OCI-LY3 (cell line): Measurements from ENCODE around the gene SPAG8.

Source experiments
- H2AFZ ChIP-seq: fragments of 200-600, 300-600 bp; shearing (Covaris generic); 2 replicates; pipeline ENCODE4 v1.6.0; 2014; ENCODE audit warnings: antibody characterized with exemption, low read depth, low read length
- H3K27ac ChIP-seq: fragments of 200-600, 300-600 bp; sonication (generic); 2 replicates; pipeline ENCODE4 v1.5.1; 2014; ENCODE audit warnings: mild to moderate bottlenecking, low read length, moderate library complexity, mixed read lengths
- H3K27me3 ChIP-seq: fragments of 200-600, 300-600 bp; sonication (generic); 2 replicates; pipeline ENCODE4 v1.6.1; 2014; ENCODE audit warnings: low read depth, low read length, mixed read lengths
- H3K36me3 ChIP-seq: fragments of 200-600, 300-600 bp; sonication (generic); replicated peaks from 2 replicates; pipeline ENCODE3; 2014; ENCODE audit warnings: low read depth, low read length, mixed read lengths
- H3K4me1 ChIP-seq: fragments of 300-600, 200-600 bp; sonication (generic); 2 replicates; pipeline ENCODE4 v1.6.1; 2014; ENCODE audit warnings: low read length, mixed read lengths
- H3K4me2 ChIP-seq: fragments of 200-600, 300-600 bp; sonication (generic); 2 replicates; pipeline ENCODE4 v1.6.1; 2014; ENCODE audit warnings: low read length, mixed read lengths
- H3K4me3 ChIP-seq: fragments of 300-600, 200-600 bp; sonication (generic); 2 replicates; pipeline ENCODE4 v1.5.1; 2014; ENCODE audit warnings: antibody characterized with exemption, mild to moderate bottlenecking, low read length, moderate library complexity
- H3K79me2 ChIP-seq: fragments of 300-600, 200-600 bp; shearing (Covaris generic); 2 replicates; pipeline ENCODE4 v1.6.1; 2014; ENCODE audit warnings: mild to moderate bottlenecking, low read length, mixed read lengths
- H3K9ac ChIP-seq: fragments of 300-600, 200-600 bp; shearing (Covaris generic); 2 replicates; pipeline ENCODE4 v1.6.0; 2014; ENCODE audit warnings: mild to moderate bottlenecking, low read length, moderate library complexity
- H3K9me3 ChIP-seq: fragments of 200-600, 300-600 bp; shearing (Covaris generic); 2 replicates; pipeline ENCODE4 v1.6.1; 2014; ENCODE audit warnings: low read length, mixed read lengths; ENCODE audit not compliant: insufficient read depth
- H4K20me1 ChIP-seq: fragments of 200-600, 300-600 bp; sonication (generic); 2 replicates; pipeline ENCODE4 v1.6.1; 2016; ENCODE audit warnings: low read length, mixed read lengths; ENCODE audit not compliant: insufficient read depth
- CTCF ChIP-seq: fragments of 200-600, 300-600 bp; sonication (generic); IDR thresholded peaks from 2 replicates; pipeline ENCODE4 v1.5.1; 2014; ENCODE audit warnings: antibody characterized with exemption, low read length, low read depth
- EZH2phosphoT487 ChIP-seq: fragments of 200-600 bp; shearing (Covaris generic); IDR thresholded peaks from 2 replicates; pipeline ENCODE4 v1.6.1; 2018; ENCODE audit warnings: antibody characterized with exemption, mixed run types, low read depth

Gene SPAG8

GRCh38 chr9:35795695-35796094 lies 16.4 kb downstream of the SPAG8 start:
- no peaks in the 10 kb centered on the region for H3K27me3 ChIP-seq
- no peak for TF ChIP-seq EZH2phosphoT487
- no peak for TF ChIP-seq CTCF
- H2AFZ ChIP-seq: no peak overlapping the region
- no peaks in the 10 kb centered on the region for H3K9me3 ChIP-seq
- no peaks in the 10 kb centered on the region for H3K36me3 ChIP-seq
- peaks cover 18% of the 10 kb centered on the region for H3K4me1 ChIP-seq
- H3K4me2 ChIP-seq: no peak overlapping the region
- no peak overlapping the region for H3K4me3 ChIP-seq
- H4K20me1 ChIP-seq: no peaks in the 10 kb centered on the region
- H3K79me2 ChIP-seq: no peaks in the 10 kb centered on the region
- no peak overlapping the region for H3K27ac ChIP-seq
- H3K9ac ChIP-seq: no peak overlapping the region

GRCh38 chr9:35793461-35793860 lies 18.6 kb downstream of the SPAG8 start:
- no peak overlapping the region for H3K4me2 ChIP-seq
- no peaks in the 10 kb centered on the region for H3K36me3 ChIP-seq
- no peak for TF ChIP-seq CTCF
- TF ChIP-seq EZH2phosphoT487: no peak
- H3K27me3 ChIP-seq: no peaks in the 10 kb centered on the region
- no peaks in the 10 kb centered on the region for H3K9me3 ChIP-seq
- H3K27ac ChIP-seq: no peak overlapping the region
- no peak overlapping the region for H3K4me3 ChIP-seq
- peaks cover 29% of the 10 kb centered on the region for H3K4me1 ChIP-seq
- no peak overlapping the region for H2AFZ ChIP-seq
- no peaks in the 10 kb centered on the region for H3K79me2 ChIP-seq
- no peak overlapping the region for H3K9ac ChIP-seq
- no peaks in the 10 kb centered on the region for H4K20me1 ChIP-seq

- Histone ChIP-seq H3K9ac (no peak overlapping the region), H3K27me3 (no peaks in the 10 kb centered on the region), H3K27ac (no peak overlapping the region), H2AFZ (no peak overlapping the region), H3K9me3 (no peaks in the 10 kb centered on the region), H3K4me3 (no peak overlapping the region), H3K4me2 (no peak overlapping the region), H3K4me1 (peaks cover 31% of the 10 kb centered on the region), H3K36me3 (no peaks in the 10 kb centered on the region), H4K20me1 (no peaks in the 10 kb centered on the region), H3K79me2 (no peaks in the 10 kb centered on the region)
- no peak for TF ChIP-seq EZH2phosphoT487
- TF ChIP-seq CTCF: no peak
Measured at GRCh38 chr9:35792826-35793225, 19.2 kb downstream of the SPAG8 start.

- Histone ChIP-seq H3K27ac (no peak overlapping the region), H3K27me3 (no peaks in the 10 kb centered on the region), H3K4me2 (0 out of 2 replicates have a peak overlapping the region, but pooled peaks have one; percentile 49), H3K36me3 (no peaks in the 10 kb centered on the region), H3K4me1 (peaks cover 37% of the 10 kb centered on the region), H3K9me3 (no peaks in the 10 kb centered on the region), H3K9ac (no peak overlapping the region), H2AFZ (no peak overlapping the region), H3K4me3 (no peak overlapping the region), H3K79me2 (no peaks in the 10 kb centered on the region), H4K20me1 (no peaks in the 10 kb centered on the region)
- TF ChIP-seq EZH2phosphoT487 (no peak), CTCF (no peak)
Measured at GRCh38 chr9:35792024-35792813, 19.8 kb downstream of the SPAG8 start.
